NCI-H1105 (cell line): ENCODE measurements around the gene CDH1.

Experiments
- DNase-seq: peaks from one replicate; lab custom pipeline; 2025; lab: John Stamatoyannopoulos, UW

CDH1 gene

GRCh38 chr16:68857479-68857878 lies 120.4 kb downstream of the CDH1 start:
- no peak for DNase-seq

DNA sequence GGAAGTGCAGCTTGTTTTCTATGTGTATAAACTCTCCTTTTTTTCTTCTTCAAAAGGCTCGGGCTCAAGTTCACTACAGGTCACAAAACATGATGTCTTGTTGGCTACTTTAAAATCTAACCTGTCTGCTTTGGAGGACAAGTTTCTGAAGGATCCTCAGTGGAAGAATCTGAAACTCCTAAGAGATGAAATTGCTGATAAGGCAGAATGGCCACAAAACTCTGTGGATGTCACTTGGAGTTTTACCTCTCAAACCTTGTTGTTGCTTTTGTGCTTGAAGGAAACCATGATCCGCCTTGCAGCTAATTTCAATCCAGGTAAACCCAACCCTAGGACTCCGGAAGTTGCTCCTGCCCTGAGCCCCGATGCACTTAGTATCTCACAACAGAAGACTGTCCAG lies 122.7 kb downstream of the CDH1 start:
- DNase-seq, result no peak

- no peak for DNase-seq
Measured at GRCh38 chr16:68860978-68861892, 124.1 kb downstream of the CDH1 start.

DNA sequence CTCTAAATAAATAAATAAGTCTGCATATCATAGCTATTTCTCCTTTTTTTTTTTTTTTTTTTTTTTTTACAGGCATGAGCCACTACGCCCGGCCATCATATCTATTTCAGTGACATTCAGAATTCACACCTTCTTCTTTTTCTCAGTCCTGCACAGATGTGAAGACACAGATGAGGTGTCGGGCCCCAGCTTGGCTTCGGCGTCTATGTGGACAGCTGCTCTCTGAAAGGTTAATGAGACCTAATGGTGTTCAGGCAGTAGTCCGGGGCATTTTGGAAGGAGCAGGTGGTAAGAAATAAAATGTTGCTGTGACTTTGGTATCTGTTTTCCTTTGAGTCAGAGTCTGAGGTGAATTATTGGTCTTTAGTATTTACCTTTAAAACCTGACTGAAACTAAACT lies 129.8 kb downstream of the CDH1 start:
- DNase-seq, result no peak

- DNase-seq, result no peak
Measured at GRCh38 chr16:68869492-68870088, 132.5 kb downstream of the CDH1 start.

- no peak for DNase-seq
Measured at GRCh38 chr16:68873635-68874471, 136.8 kb downstream of the CDH1 start.

GRCh38 chr16:68875871-68876270 lies 138.8 kb downstream of the CDH1 start:
- DNase-seq, result no peak

GRCh38 chr16:68883685-68884084 lies 146.6 kb downstream of the CDH1 start:
- DNase-seq, result no peak

DNA sequence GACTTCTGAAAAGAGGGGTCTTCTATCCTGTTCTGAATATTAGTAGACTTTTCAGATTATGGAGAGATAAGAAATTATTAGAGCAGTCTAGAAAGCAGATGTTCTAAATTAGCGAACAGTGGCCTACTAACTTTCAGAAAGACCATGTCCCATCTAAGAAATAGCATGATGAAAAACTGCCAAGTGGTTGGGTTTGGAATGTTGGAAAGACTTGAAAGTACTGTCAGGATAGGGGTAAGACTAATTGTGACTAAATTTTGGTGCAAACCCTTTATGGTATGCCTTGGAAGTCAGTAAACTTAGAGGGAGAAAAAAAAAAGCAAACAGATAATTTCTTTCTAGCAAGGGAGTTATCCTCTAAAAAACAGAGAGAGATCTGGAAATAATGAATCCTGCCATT lies 147.3 kb downstream of the CDH1 start:
- no peak for DNase-seq
